Right renal pelvis (tissue), 4 donors: ENCODE results near the gene NAALADL1. TPM values are rescaled to one million over a fixed set of nuclear protein-coding genes. Genes with fewer than 3 reads are reported as not detected.
"Not testable (repeated sequence)": the region's sequence is repeated elsewhere in the genome, so short reads cannot be mapped to it uniquely, and the experiment has no call there.

Experiments
- DNase-seq, 4 donors: peaks; one replicate each; pipeline ENCODE4 v3.0.0-alpha.2; 2013; ENCODE audit warnings: low read depth in 4 of 4, low spot score in 3 of 4, missing footprints in 1 of 4
- polyA plus RNA-seq, 4 donors: library from polyadenylated mRNA; unstranded; fragments of 120-200 nt; gene quantifications; one replicate each; pipeline ENCODE4 v1.2.1, GENCODE V29; 2013; ENCODE audit not compliant: insufficient read length in 4 of 4

NAALADL1 gene
- polyA plus RNA-seq, 4 donors, result 12.0 to 16.2 (median 13.1) TPM

- no peak for DNase-seq
Observed at GRCh38 chr11:65016705-65017104, 41.6 kb downstream of the NAALADL1 start.

GRCh38 chr11:65014726-65015227 is 43.6 kb downstream of the NAALADL1 start:
- no peak for DNase-seq

- DNase-seq, result peak; percentile 87 to 89 (median 88)
Observed at GRCh38 chr11:65013888-65014725, 44.2 kb downstream of the NAALADL1 start, which contains the start of gene ARL2. ARL2 (plus strand) TSS chr11:65014160; CDS start chr11:65014208, 48 bp downstream.

- peak; percentile 75 to 86 (median 80) for DNase-seq
Observed at GRCh38 chr11:65013130-65013887, 45.0 kb downstream of the NAALADL1 start.

- no peak for DNase-seq
Observed at GRCh38 chr11:65008873-65009272, 49.5 kb downstream of the NAALADL1 start.

GRCh38 chr11:65008016-65008415 is 50.3 kb downstream of the NAALADL1 start:
- DNase-seq, result no peak

GRCh38 chr11:65003968-65004367 is 54.4 kb downstream of the NAALADL1 start:
- not testable (repeated sequence) for DNase-seq

GRCh38 chr11:65003282-65003681 is 55.1 kb downstream of the NAALADL1 start:
- no peak for DNase-seq

- no peak for DNase-seq
Observed at GRCh38 chr11:65002706-65003105, 55.6 kb downstream of the NAALADL1 start.

- DNase-seq, result no peak
Observed at GRCh38 chr11:64999478-64999877, 58.9 kb downstream of the NAALADL1 start.

- no peak for DNase-seq
Observed at GRCh38 chr11:64998690-64999431, 59.5 kb downstream of the NAALADL1 start.

- DNase-seq, result no peak
Observed at GRCh38 chr11:64998141-64998540, 60.2 kb downstream of the NAALADL1 start.

- peak in 3 of 4 donors; percentile 53 to 68 (median 61) for DNase-seq
Observed at GRCh38 chr11:64996710-64997380, 61.5 kb downstream of the NAALADL1 start, which contains the start of gene BATF2. BATF2 (minus strand) TSS chr11:64996971; CDS start chr11:64996914, 57 bp downstream.

- no peak for DNase-seq
Observed at GRCh38 chr11:64996327-64996709, 62.0 kb downstream of the NAALADL1 start.

Other genes starting within 250 kb of the NAALADL1 start
- gene MEN1, start 248.0 kb downstream of the NAALADL1 start, polyA plus RNA-seq, result 10 to 100 TPM; 35.0 to 46.6 (median 40.6) TPM
- 1 to 10 TPM; 4.4 to 7.1 (median 5.4) TPM for gene CDC42BPG, start 213.9 kb downstream of the NAALADL1 start, polyA plus RNA-seq
- gene EHD1, start 179.9 kb downstream of the NAALADL1 start, polyA plus RNA-seq, result 10 to 100 TPM; 54.1 to 69.5 (median 60.5) TPM
- 10 to 100 TPM; 15.5 to 25.9 (median 16.5) TPM for gene ATG2A, start 141.3 kb downstream of the NAALADL1 start, polyA plus RNA-seq
- gene PPP2R5B, start 133.9 kb downstream of the NAALADL1 start, polyA plus RNA-seq, result 10 to 100 TPM; 14.9 to 18.8 (median 17.9) TPM
- gene GPHA2, start 122.7 kb downstream of the NAALADL1 start, polyA plus RNA-seq, result 1 to 10 TPM in 3 of 4 donors, under 1 TPM in 1; 0.54 to 2.8 (median 1.9) TPM
- gene MAJIN, start 86.4 kb downstream of the NAALADL1 start, polyA plus RNA-seq, result 1 to 10 TPM in 2 of 4 donors, under 1 TPM in 2; 0.80 to 1.5 (median 1.00) TPM
- 1 to 10 TPM; 3.2 to 3.5 (median 3.3) TPM for gene BATF2, start 61.6 kb downstream of the NAALADL1 start, polyA plus RNA-seq
- gene ARL2, start 44.4 kb downstream of the NAALADL1 start, polyA plus RNA-seq, result 10 to 100 TPM; 52.3 to 70.2 (median 59.7) TPM
- gene SNX15, start 31.1 kb downstream of the NAALADL1 start, polyA plus RNA-seq, result 10 to 100 TPM; 31.1 to 33.5 (median 31.9) TPM
- 10 to 100 TPM; 11.6 to 16.2 (median 12.6) TPM for gene SAC3D1, start 17.3 kb downstream of the NAALADL1 start, polyA plus RNA-seq
- 10 to 100 TPM; 15.6 to 21.7 (median 18.7) TPM for gene CDCA5, start 25.5 kb upstream of the NAALADL1 start, polyA plus RNA-seq
- 10 to 100 TPM; 31.8 to 38.9 (median 32.7) TPM for gene ZFPL1, start 25.7 kb upstream of the NAALADL1 start, polyA plus RNA-seq
- gene VPS51, start 37.7 kb upstream of the NAALADL1 start, polyA plus RNA-seq, result 100 to 1,000 TPM in 1 of 4 donors, 10 to 100 TPM in 3; 90.9 to 148 (median 99.2) TPM
- 10 to 100 TPM; 77.6 to 95.7 (median 87.9) TPM for gene TM7SF2, start 53.3 kb upstream of the NAALADL1 start, polyA plus RNA-seq
- gene ZNHIT2, start 59.1 kb upstream of the NAALADL1 start, polyA plus RNA-seq, result 10 to 100 TPM in 1 of 4 donors, 1 to 10 TPM in 3; 6.5 to 11.4 (median 6.9) TPM
- gene FAU, start 63.6 kb upstream of the NAALADL1 start, polyA plus RNA-seq, result 100 to 1,000 TPM; 558 to 873 (median 611) TPM
- 10 to 100 TPM; 61.8 to 66.5 (median 64.0) TPM for gene MRPL49, start 63.8 kb upstream of the NAALADL1 start, polyA plus RNA-seq
- 10 to 100 TPM; 47.0 to 54.9 (median 51.0) TPM for gene SYVN1, start 76.0 kb upstream of the NAALADL1 start, polyA plus RNA-seq
- gene SPDYC, start 111.7 kb upstream of the NAALADL1 start, polyA plus RNA-seq, result under 1 TPM in 2 of 4 donors, not detected in 2; 0.15 to 0.17 TPM
- gene CAPN1, start 123.4 kb upstream of the NAALADL1 start, polyA plus RNA-seq, result 100 to 1,000 TPM in 2 of 4 donors, 10 to 100 TPM in 2; 84.3 to 109 (median 97.7) TPM
- 10 to 100 TPM; 24.4 to 26.8 (median 26.0) TPM for gene POLA2, start 203.4 kb upstream of the NAALADL1 start, polyA plus RNA-seq